KMS-11 (cell line): ENCODE data around the gene ATP5F1A.
A peak's percentile ranks its signal among the peaks of the same experiment; 100 is the strongest.

ENCODE experiments used
- H2AFZ ChIP-seq: fragments of 200-600 bp; sonication (generic); 2 replicates; pipeline ENCODE4 v1.6.1; 2016; ENCODE audit warnings: antibody characterized with exemption, mixed run types, low read depth
- H3K27ac ChIP-seq: fragments of 200-600 bp; sonication (generic); 2 replicates; pipeline ENCODE4 v1.6.1; 2016; ENCODE audit warnings: mild to moderate bottlenecking, mixed run types
- H3K27me3 ChIP-seq: fragments of 200-600 bp; sonication (generic); 2 replicates; pipeline ENCODE4 v1.6.1; 2017; ENCODE audit warnings: mild to moderate bottlenecking, low read depth, mixed run types, moderate library complexity; ENCODE audit not compliant: insufficient read depth
- H3K36me3 ChIP-seq: fragments of 200-600 bp; sonication (generic); 2 replicates; pipeline ENCODE4 v1.6.1; 2017; ENCODE audit warnings: mild to moderate bottlenecking, mixed run types; ENCODE audit not compliant: insufficient read depth
- H3K4me1 ChIP-seq: fragments of 200-600 bp; sonication (generic); 2 replicates; pipeline ENCODE4 v1.6.1; 2016; ENCODE audit warnings: mild to moderate bottlenecking, low read depth, mixed run types; ENCODE audit not compliant: poor library complexity, severe bottlenecking
- H3K4me2 ChIP-seq: fragments of 200-600 bp; sonication (generic); 2 replicates; pipeline ENCODE4 v1.7.0; 2016; ENCODE audit warnings: mild to moderate bottlenecking, mixed run types
- H3K4me3 ChIP-seq: fragments of 200-600 bp; sonication (generic); IDR thresholded peaks from 2 replicates; pipeline ENCODE4 v1.6.1; 2017; ENCODE audit warnings: low read depth, low read length, mixed read lengths; ENCODE audit not compliant: insufficient read depth
- H3K79me2 ChIP-seq: fragments of 200-600 bp; sonication (generic); 2 replicates; pipeline ENCODE4 v1.6.1; 2016; ENCODE audit warnings: low read depth, mixed run types; ENCODE audit not compliant: insufficient read depth
- H3K9ac ChIP-seq: fragments of 200-600 bp; sonication (generic); 2 replicates; pipeline ENCODE4 v1.6.1; 2016; ENCODE audit warnings: mild to moderate bottlenecking, mixed run types
- H4K20me1 ChIP-seq: fragments of 200-600 bp; sonication (generic); 2 replicates; pipeline ENCODE4 v1.6.1; 2016; ENCODE audit warnings: mild to moderate bottlenecking, mixed run types; ENCODE audit not compliant: insufficient read depth
- TF ChIP-seq, protein P1 (sequence below): fragments of 200-600 bp; sonication (generic); conservative IDR thresholded peaks from 2 replicates; pipeline ENCODE4 v1.6.1; 2017; ENCODE audit warnings: low read depth, mild to moderate bottlenecking, antibody characterized with exemption, low read length, moderate library complexity, mixed read lengths

The ATP5F1A gene

DNA sequence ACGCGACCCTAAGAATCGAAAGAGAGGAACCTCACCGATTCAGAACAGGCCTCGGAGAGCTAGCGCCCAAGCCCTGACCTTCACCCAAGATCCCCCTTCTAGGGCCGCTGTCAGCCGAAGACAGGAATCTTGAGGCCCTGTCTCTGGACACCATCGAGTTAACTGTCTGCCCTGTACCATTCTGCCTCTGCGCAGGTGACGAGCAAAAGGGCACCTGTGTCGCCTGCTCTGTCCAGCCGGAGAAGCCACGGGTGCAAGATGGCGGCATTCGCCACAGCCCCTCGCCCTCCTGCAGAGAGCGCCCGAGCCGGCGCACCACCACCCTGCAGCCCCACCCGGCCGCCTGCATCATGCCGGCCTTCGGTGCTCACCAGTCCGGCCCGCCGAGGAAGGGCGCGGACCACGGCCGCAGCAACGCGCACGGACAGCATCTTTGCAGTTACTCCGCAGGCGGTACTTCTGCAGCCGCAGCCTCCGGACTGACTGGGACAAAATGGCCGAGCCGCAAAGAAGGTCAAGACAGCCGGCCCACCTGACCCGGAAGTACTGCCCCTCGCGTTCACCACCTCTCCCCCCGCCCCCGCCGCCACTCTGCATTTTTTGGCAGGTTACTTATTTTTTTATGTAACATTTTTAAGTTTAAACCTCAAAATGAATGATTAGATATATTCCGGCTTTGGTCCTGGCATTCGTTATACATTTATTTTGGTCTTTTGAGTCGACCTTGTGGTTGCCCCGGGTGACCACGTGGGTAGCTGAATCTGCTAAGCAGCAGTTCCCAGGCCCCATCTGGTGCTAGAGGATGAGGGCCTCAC lies at the start of gene ATP5F1A:
TSS of gene ATP5F1A (minus strand) at position 496 of the 815 bp plus-strand sequence. CDS start at position 431, 65 bp downstream.
- peaks cover 20% of the 10 kb centered on the region for H4K20me1 ChIP-seq
- peaks cover 17% of the 10 kb centered on the region; the same call in 1 of the 2 replicates for H3K36me3 ChIP-seq
- peaks cover 52% of the 10 kb centered on the region for H3K79me2 ChIP-seq
- no peak within 1 kb of the TSS for H3K4me3 ChIP-seq
- H3K27ac ChIP-seq = peak within 1 kb of the TSS; percentile 97
- peak within 1 kb of the TSS; percentile 56 for H3K4me2 ChIP-seq
- H3K27me3 ChIP-seq = no peaks in the 10 kb centered on the region
- H3K9ac ChIP-seq = peak within 1 kb of the TSS; percentile 95
- TF ChIP-seq, protein P1, sequence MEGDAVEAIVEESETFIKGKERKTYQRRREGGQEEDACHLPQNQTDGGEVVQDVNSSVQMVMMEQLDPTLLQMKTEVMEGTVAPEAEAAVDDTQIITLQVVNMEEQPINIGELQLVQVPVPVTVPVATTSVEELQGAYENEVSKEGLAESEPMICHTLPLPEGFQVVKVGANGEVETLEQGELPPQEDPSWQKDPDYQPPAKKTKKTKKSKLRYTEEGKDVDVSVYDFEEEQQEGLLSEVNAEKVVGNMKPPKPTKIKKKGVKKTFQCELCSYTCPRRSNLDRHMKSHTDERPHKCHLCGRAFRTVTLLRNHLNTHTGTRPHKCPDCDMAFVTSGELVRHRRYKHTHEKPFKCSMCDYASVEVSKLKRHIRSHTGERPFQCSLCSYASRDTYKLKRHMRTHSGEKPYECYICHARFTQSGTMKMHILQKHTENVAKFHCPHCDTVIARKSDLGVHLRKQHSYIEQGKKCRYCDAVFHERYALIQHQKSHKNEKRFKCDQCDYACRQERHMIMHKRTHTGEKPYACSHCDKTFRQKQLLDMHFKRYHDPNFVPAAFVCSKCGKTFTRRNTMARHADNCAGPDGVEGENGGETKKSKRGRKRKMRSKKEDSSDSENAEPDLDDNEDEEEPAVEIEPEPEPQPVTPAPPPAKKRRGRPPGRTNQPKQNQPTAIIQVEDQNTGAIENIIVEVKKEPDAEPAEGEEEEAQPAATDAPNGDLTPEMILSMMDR = no peak
- H2AFZ ChIP-seq = peak within 1 kb of the TSS; percentile 84
- H3K4me1 ChIP-seq = peaks cover 43% of the 10 kb centered on the region

GRCh38 chr18:46141199-46141598 lies 43.1 kb upstream of the ATP5F1A start:
- no peaks in the 10 kb centered on the region for H3K36me3 ChIP-seq
- TF ChIP-seq, protein P1 = no peak
- no peak overlapping the region for H3K9ac ChIP-seq
- no peaks in the 10 kb centered on the region for H3K4me1 ChIP-seq
- H3K4me2 ChIP-seq = no peak overlapping the region
- H2AFZ ChIP-seq = no peak overlapping the region
- H3K27me3 ChIP-seq = no peaks in the 10 kb centered on the region
- no peak overlapping the region for H3K27ac ChIP-seq
- no peaks in the 10 kb centered on the region for H4K20me1 ChIP-seq
- no peaks in the 10 kb centered on the region for H3K79me2 ChIP-seq
- H3K4me3 ChIP-seq = no peak overlapping the region

- TF ChIP-seq, protein P1 = no peak
- Histone ChIP-seq H2AFZ (no peak overlapping the region), H3K36me3 (no peaks in the 10 kb centered on the region), H4K20me1 (no peaks in the 10 kb centered on the region), H3K9ac (no peak overlapping the region), H3K27ac (no peak overlapping the region), H3K4me1 (no peaks in the 10 kb centered on the region), H3K27me3 (no peaks in the 10 kb centered on the region), H3K79me2 (no peaks in the 10 kb centered on the region), H3K4me3 (no peak overlapping the region), H3K4me2 (no peak overlapping the region)
These were observed 42.1 kb upstream of the ATP5F1A start for GRCh38 chr18:46140173-46140572.

GRCh38 chr18:46134920-46135675 lies 37.0 kb upstream of the ATP5F1A start:
- Histone ChIP-seq H2AFZ (no peak overlapping the region), H3K27ac (no peak overlapping the region)

More at GRCh38 chr18:46134920-46135675, 37.0 kb upstream of the ATP5F1A start:
- H3K4me1 ChIP-seq = no peaks in the 10 kb centered on the region
- H3K4me3 ChIP-seq = no peak overlapping the region
- H4K20me1 ChIP-seq = no peaks in the 10 kb centered on the region
- TF ChIP-seq, protein P1 = no peak
- H3K27me3 ChIP-seq = no peaks in the 10 kb centered on the region
- H3K36me3 ChIP-seq = no peaks in the 10 kb centered on the region
- no peak overlapping the region for H3K9ac ChIP-seq
- no peaks in the 10 kb centered on the region for H3K79me2 ChIP-seq
- H3K4me2 ChIP-seq = no peak overlapping the region
